Amygdala (tissue), 56 donors: ENCODE measurements around the gene ZNF322.
"Not testable (repeated sequence)": the region's sequence is repeated elsewhere in the genome, so short reads cannot be mapped to it uniquely, and the experiment has no call there.

Source experiments
- DNase-seq, 56 donors: peaks; one replicate each; lab custom pipeline; 2025; lab: John Stamatoyannopoulos, UW

ZNF322 gene

DNA sequence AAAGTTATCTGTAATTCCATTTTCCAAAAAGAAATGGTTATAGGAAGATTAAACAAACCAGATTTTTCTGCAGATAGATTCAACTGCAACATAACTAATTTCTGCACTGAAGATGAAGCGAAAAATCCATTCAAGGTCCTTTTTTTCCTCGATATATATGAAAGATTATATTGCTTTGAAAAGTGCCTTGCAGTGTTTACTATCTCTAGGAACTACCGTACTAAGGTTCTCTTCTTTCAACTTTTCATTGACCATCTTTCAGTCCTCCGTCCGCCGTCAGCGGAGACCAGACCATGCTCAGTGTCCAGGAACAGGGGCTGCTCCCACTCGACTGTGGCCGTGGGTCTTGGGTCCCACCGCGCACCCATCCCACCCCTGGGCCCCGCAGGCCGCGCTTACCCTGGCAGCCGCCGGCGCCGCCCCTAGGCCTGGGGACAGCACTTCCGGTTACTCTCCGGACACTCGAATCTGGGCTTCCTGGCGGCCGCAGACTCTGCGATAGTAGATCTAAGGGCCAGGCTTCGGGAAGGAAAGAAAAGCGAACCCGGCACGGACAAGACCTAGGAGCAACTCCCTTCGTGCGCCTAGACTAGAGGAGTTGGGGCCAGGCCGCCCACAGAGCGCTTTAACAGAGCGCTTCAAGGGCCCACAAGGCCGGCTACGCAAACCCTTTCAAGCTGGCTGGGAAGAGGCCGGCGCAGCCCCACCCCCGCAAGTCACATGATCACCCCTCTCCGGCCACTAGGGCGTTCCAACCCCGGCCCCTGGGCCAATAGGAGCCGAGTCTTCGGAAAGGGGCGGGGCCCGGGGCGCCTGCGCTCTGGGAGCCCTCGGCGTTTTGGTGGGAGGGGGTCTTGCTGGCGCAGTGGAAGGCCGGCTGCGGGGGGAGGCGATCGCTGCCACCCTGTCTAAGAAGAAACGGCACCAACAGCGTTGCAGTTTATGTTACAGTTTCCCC, at the start of gene ZNF322:
TSS of gene ZNF322 (minus strand) at position 705 of the 958 bp plus-strand sequence. CDS start 21,193 bp downstream, outside the sequence.
- DNase-seq: peak; percentile 78 to 97 (median 94)

- not testable (repeated sequence) for DNase-seq
Observed at GRCh38 chr6:26705780-26706179, 46.2 kb upstream of the ZNF322 start.

- not testable (repeated sequence) for DNase-seq
Observed at GRCh38 chr6:26705352-26705751, 45.8 kb upstream of the ZNF322 start.

GRCh38 chr6:26701023-26701747, 41.6 kb upstream of the ZNF322 start:
- DNase-seq: not testable (repeated sequence)

DNA sequence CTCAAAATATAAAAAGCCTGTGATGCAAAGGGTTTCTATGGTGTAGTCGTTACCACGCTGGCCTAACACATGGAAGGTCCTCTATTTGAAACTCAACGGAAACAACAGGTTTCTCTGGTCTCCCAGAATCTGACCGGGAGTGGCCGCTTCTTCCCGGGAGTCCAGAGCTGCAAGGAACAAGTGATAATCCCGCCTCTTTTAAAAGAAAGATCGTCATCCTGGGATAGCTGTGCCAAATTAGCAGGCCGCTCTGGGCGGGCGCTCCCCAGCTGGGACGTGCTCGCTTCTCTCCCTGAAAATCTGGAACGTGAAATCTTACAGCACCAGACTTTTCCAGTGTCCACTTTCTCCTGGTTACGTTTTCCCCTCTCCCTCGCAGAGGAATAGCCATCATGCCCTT, 38.0 kb upstream of the ZNF322 start:
- not testable (repeated sequence) for DNase-seq

- not testable (repeated sequence) for DNase-seq
Observed at GRCh38 chr6:26689324-26689947, 29.9 kb upstream of the ZNF322 start.

GRCh38 chr6:26682435-26683042, 23.0 kb upstream of the ZNF322 start:
- not testable (repeated sequence) for DNase-seq

DNA sequence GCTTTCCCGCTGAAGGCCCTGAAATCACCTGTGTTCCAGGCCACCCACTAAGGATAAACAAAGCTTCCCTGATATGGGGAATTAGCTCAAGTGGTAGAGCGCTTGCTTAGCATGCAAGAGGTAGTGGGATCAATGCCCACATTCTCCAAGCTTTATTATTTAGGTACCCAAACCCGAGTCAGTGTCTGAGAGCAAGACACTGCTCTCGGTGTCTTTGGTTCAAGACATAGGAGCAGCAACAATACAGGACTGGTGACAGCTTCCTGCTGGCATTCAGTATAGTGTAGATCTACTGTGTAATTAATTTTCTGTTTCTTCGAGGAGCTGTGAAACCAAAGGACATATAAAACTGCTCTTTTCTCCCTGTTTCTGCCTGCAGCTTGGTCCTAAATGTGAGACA, 13.7 kb upstream of the ZNF322 start:
- DNase-seq: not testable (repeated sequence)

GRCh38 chr6:26670558-26670957, 11.0 kb upstream of the ZNF322 start:
- not testable (repeated sequence) for DNase-seq

- DNase-seq: not testable (repeated sequence)
Observed at GRCh38 chr6:26670003-26670402, 10.5 kb upstream of the ZNF322 start.

GRCh38 chr6:26660000-26660361, 435 bp upstream of the ZNF322 start:
- peak in 1 of 56 donors; percentile 40 for DNase-seq

DNA sequence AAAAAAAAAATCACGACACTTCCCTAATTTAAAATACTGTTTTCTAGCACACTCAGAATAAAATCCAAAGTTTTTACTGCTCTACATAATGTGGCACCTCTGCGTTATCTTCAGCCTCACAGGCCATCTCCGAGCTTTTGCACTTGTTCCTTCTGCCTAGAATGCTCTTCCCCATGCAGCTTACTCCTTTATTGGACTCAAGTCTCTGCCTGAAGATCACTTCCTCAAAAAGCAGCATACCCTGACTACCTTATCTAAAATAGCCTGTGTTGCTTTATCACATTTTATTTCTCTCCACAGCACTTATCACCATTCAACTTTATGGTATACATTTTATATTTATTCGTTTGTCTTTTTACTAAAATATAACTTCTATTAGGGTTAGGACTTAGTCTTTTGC, 2.3 kb downstream of the ZNF322 start:
- DNase-seq: no peak

- DNase-seq: no peak
Observed at GRCh38 chr6:26653007-26653406, 6.5 kb downstream of the ZNF322 start.

- DNase-seq: no peak
Observed at GRCh38 chr6:26651133-26651781, 8.3 kb downstream of the ZNF322 start.

DNA sequence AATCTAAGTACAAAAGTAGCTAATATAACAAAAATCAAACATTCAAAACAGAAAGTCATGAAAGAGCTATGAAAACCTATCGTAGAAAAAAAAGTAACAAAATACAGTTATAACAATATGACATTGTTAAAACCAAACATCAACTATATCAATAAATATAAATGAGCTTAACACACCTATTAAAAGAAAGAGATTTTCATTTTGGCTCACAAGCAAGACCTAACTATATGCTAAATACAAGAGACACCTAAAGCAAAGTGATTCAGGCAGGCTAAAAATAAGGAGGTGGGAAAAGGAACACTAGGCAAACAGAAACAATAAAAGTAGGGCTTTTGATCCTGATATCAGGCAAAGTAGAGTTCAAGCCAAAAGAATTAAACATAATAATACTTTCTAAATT, 13.5 kb downstream of the ZNF322 start:
- no peak for DNase-seq

DNA sequence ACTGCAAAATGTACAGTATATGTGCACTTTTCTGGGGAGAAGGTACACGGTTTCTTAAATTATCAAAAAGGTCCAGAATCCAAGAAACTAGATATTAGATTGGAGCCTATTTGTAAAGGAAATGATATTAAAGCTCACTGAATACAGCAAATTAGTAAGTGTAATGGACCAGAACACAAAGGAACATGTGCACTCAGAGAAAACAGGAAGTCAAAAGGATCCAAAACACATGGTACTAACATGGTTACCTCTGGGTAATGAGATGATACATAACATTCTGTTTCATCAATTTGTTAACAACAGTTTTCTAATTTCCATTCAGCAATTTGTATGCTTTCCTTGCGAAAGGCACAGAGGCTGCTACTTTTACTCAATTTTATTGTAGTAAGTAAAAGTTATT, 18.7 kb downstream of the ZNF322 start:
- DNase-seq: no peak

- no peak for DNase-seq
Observed at GRCh38 chr6:26629359-26629758, 30.2 kb downstream of the ZNF322 start.

- no peak for DNase-seq
Observed at GRCh38 chr6:26627843-26628242, 31.7 kb downstream of the ZNF322 start.

DNA sequence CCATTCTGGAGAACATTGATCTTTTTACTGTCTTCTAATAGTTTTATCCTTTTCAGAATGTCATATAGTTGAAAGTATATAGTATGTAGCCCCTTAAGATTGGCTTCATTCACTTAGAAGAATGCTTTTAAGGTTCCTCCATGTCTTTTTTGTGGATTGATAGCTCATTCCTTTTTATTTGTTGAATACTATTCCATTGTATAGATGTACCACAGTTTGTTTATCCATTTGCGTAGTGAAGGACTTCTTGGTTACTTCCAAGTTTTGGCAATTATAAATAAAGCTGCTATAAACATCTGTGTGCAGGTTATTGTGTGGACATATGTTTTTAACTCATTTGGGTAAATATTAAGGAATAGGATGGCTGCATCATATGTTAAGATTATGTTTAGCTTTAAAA, 35.0 kb downstream of the ZNF322 start:
- no peak for DNase-seq

DNA sequence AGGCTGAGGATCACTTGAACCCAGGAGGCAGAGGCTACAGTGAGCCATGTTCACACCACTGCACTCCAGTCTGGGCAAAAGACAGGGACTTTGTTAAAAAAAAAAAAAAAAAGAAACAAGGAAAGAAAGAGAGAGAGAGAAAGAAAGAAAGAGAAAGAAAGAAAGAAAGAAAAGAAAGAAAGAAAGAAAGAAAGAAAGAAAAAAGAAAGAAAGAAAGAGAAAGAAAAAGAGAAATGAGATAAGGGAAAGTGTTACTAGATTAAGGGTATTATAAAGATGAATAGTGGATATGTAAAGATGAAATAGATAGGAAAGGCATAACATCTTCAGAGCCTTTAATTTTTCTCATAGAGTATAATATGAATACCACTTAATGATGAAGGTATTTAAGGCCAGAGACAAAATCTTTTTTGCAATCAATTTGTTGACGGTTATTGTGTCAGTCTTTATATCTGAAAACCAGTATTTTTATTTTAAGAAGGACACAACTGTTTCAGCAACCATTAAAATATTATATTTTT, 36.1 kb downstream of the ZNF322 start:
- DNase-seq: no peak
